ENCODE results near the gene DAD1.

DAD1 gene

DNA sequence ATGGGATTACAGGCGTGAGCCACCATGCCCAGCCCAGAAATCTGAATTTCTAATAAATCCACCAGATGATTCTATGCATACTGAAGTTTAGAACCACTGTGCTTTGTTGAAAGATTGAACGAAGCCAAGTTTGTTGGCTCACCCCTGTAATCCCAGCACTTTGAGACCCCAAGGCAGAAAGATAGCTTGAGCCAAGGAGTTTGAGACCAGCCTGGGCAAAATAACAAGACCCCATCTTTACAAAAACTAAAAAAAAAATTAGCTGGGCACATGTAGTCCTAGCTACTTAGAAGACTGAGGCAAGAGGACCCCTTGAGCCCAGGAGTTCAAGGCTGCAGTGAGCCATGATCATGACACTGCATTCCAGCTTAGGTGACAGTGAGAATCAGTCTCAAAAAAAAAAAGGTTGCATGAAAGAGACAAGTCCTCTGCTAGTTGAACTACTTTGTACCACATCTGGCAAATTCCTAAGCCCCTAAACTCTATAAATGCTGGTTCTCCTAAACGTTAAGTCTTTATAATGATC, 7.4 kb upstream of the DAD1 start:
- Histone ChIP-seq H3K4me1 (ENCODE audit: control insufficient read depth, insufficient read depth, low read length) (0 out of 2 replicates have a peak, but pooled peaks cover 2% of the 10 kb centered on the region), H3K27ac (ENCODE audit: extremely low read depth, low read depth, low read length) (no peak overlapping the region), H3K4me3 (ENCODE audit: low read depth, low read length) (no peak overlapping the region), H3K9me3 (ENCODE audit: control insufficient read depth, insufficient read depth, low read depth, low read length) (no peaks in the 10 kb centered on the region), H3K36me3 (ENCODE audit: control insufficient read depth in 2 of 2, insufficient read depth in 1 of 2, low read length in 2 of 2) (peaks cover 0 to 4% of the 10 kb centered on the region in 2 experiments; a peak in 1 of 3 replicates)
- TF ChIP-seq ZNF2 (tag by site-specific recombination; IDR thresholded peaks at IDR 0.05): no peak
- no peak for TF ChIP-seq ZBTB8A (tag by site-specific recombination; IDR thresholded peaks at IDR 0.05)
- TF ChIP-seq ZNF184 (tag by site-specific recombination; IDR thresholded peaks at IDR 0.05): no peak
- no peak for TF ChIP-seq ZNF658 (tag by site-specific recombination; IDR thresholded peaks at IDR 0.05)
- CTCF ChIA-PET: interaction anchor here (0.7 to 2.2 kb wide), 3 partner anchors 14 to 257 kb away, joined by 3 to 10 read pairs (median 4); no protein-coding TSS in a partner anchor
- POLR2A ChIA-PET: no interaction called here

DNA sequence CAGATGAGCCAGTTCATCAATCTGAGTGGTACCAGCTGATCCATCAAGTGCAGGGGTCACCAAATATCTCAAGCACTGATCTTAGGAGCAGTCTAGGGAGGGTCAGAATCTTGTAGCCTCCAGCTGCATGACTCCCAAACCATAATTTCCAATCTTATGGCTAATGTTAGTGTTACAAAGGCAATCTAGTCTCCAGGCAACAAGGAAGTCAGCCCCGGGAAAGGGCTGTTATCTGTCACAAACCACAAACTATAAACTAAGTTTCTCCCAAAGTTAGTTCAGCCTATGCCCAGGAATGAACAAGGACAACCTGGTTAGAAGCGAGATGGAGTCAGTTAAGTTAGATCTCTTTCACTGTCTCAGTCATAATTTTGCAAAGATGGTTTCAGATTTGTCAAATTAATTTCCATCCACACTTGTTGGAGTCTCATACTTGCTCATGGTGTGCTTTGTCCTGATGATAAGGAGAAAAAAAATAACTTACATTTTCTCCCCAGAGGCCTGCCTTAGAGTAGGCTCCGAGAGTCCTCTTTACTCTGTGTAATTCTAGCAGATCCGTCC, 5.2 kb upstream of the DAD1 start:
- ChIA-PET POLR2A (no interaction called here), CTCF (interaction anchor here (0.6 to 1.6 kb wide), 6 partner anchors 24 to 229 kb away, joined by 3 to 5 read pairs (median 4); no protein-coding TSS in a partner anchor)
- Histone ChIP-seq H3K4me3 (ENCODE audit: low read depth, low read length) (no peak overlapping the region), H3K4me1 (ENCODE audit: control insufficient read depth, insufficient read depth, low read length) (0 out of 2 replicates have a peak, but pooled peaks cover under 1% of the 10 kb centered on the region), H3K27ac (ENCODE audit: extremely low read depth, low read depth, low read length) (no peak overlapping the region), H3K36me3 (ENCODE audit: control insufficient read depth in 2 of 2, insufficient read depth in 1 of 2, low read length in 2 of 2) (no peaks in the 10 kb centered on the region), H3K9me3 (ENCODE audit: control insufficient read depth, insufficient read depth, low read depth, low read length) (no peaks in the 10 kb centered on the region)
- TF ChIP-seq ZBTB1 (tag by site-specific recombination; IDR thresholded peaks at IDR 0.05): no peak
- TF ChIP-seq ZNF335 (tag by site-specific recombination; conservative IDR thresholded peaks at IDR 0.05): 0 out of 2 replicates have a peak, but pooled peaks have one; percentile 18

GRCh38 chr14:22593601-22594000, 4.6 kb upstream of the DAD1 start:
- ChIA-PET POLR2A (no interaction called here), CTCF (interaction anchor here (0.8 to 1.6 kb wide), 4 partner anchors 23 to 229 kb away, joined by 3 to 5 read pairs (median 4); no protein-coding TSS in a partner anchor)
- Histone ChIP-seq H3K36me3 (ENCODE audit: control insufficient read depth in 2 of 2, insufficient read depth in 1 of 2, low read length in 2 of 2) (no peaks in the 10 kb centered on the region), H3K27ac (ENCODE audit: extremely low read depth, low read depth, low read length) (no peak overlapping the region), H3K9me3 (ENCODE audit: control insufficient read depth, insufficient read depth, low read depth, low read length) (no peaks in the 10 kb centered on the region), H3K4me1 (ENCODE audit: control insufficient read depth, insufficient read depth, low read length) (no peaks in the 10 kb centered on the region), H3K4me3 (ENCODE audit: low read depth, low read length) (no peak overlapping the region)
- TF ChIP-seq ZNF157 (tag by site-specific recombination; IDR thresholded peaks at IDR 0.05) (no peak), KLF16 (tag by site-specific recombination; IDR thresholded peaks at IDR 0.05) (no peak), ZNF571 (tag by site-specific recombination; IDR thresholded peaks at IDR 0.05) (no peak), ZNF518A (tag by site-specific recombination; conservative IDR thresholded peaks at IDR 0.05; ENCODE audit: low read depth) (no peak), ZNF621 (tag by site-specific recombination; IDR thresholded peaks at IDR 0.05) (no peak), ZNF658 (tag by site-specific recombination; IDR thresholded peaks at IDR 0.05) (no peak), ZBTB6 (tag by site-specific recombination; IDR thresholded peaks at IDR 0.05) (no peak), ZNF548 (tag by site-specific recombination; IDR thresholded peaks at IDR 0.05) (no peak), ZNF391 (tag by site-specific recombination; IDR thresholded peaks at IDR 0.05; ENCODE audit: borderline replicate concordance, low read depth) (no peak), ZNF558 (tag by site-specific recombination; IDR thresholded peaks at IDR 0.05) (no peak), ZNF169 (tag by site-specific recombination; IDR thresholded peaks at IDR 0.05) (no peak), ZNF23 (tag by site-specific recombination; IDR thresholded peaks at IDR 0.05; ENCODE audit: borderline replicate concordance) (no peak), GFI1B (tag by site-specific recombination; IDR thresholded peaks at IDR 0.05) (no peak), ZNF426 (tag by site-specific recombination; IDR thresholded peaks at IDR 0.05) (no peak), ZNF211 (tag by site-specific recombination; IDR thresholded peaks at IDR 0.05; ENCODE audit: low read depth) (no peak), ZNF514 (tag by site-specific recombination; IDR thresholded peaks at IDR 0.05) (no peak), ZNF366 (tag by site-specific recombination; conservative IDR thresholded peaks at IDR 0.05) (no peak), MEIS1 (CRISPR knock-in tag; IDR thresholded peaks at IDR 0.05; ENCODE audit: borderline replicate concordance) (no peak)
